Lung (tissue), 12 donors: ENCODE data around the gene SPOP. TPM values are rescaled to one million over a fixed set of nuclear protein-coding genes. Genes with fewer than 3 reads are reported as not detected.

Experiments used
- ATAC-seq: fragments of 200-7000 bp; cut with Tn5 transposase; one replicate; pipeline ENCODE4 v1.9.1; 2020; ENCODE audit warnings: moderate number of reproducible peaks; ENCODE audit not compliant: insufficient read depth, low FRiP score
- DNase-seq, 3 donors: peaks; one replicate each; pipeline ENCODE4 v3.0.0-alpha.2; 2013 to 2017
- H3K27ac ChIP-seq, 2 donors: one replicate each; pipeline ENCODE4 v1.5.1; 2013; ENCODE audit warnings: mild to moderate bottlenecking in 2 of 2, moderate library complexity in 2 of 2, control low read depth in 1 of 2, inconsistent platforms in 1 of 2, low read depth in 1 of 2, low read length in 1 of 2
- H3K27me3 ChIP-seq, 3 donors: one replicate each; pipeline ENCODE4 v1.5.1; 2013; ENCODE audit warnings: low read length in 2 of 3; ENCODE audit not compliant: control insufficient read depth in 3 of 3, insufficient read depth in 3 of 3
- H3K36me3 ChIP-seq, 4 donors: one replicate each; pipeline ENCODE4 v1.5.1; 2013; ENCODE audit warnings: low read length in 4 of 4, mild to moderate bottlenecking in 1 of 4, moderate library complexity in 1 of 4; ENCODE audit not compliant: control insufficient read depth in 4 of 4, insufficient read depth in 4 of 4
- H3K4me1 ChIP-seq, 5 donors: one replicate each; pipeline ENCODE4 v1.5.1; 2013; ENCODE audit warnings: low read length in 5 of 5, mild to moderate bottlenecking in 2 of 5, moderate library complexity in 1 of 5; ENCODE audit not compliant: control insufficient read depth in 5 of 5, insufficient read depth in 5 of 5
- H3K4me3 ChIP-seq: one replicate; pipeline ENCODE4 v1.5.1; 2013; ENCODE audit warnings: mild to moderate bottlenecking, control low read depth, moderate library complexity
- H3K9ac ChIP-seq, 2 donors: one replicate each; pipeline ENCODE4 v1.5.1; 2013; ENCODE audit warnings: low read length in 2 of 2, control low read depth in 1 of 2; ENCODE audit not compliant: insufficient read depth in 1 of 2
- H3K9me3 ChIP-seq, 4 donors: one replicate each; pipeline ENCODE4 v1.5.1; 2013; ENCODE audit warnings: low read length in 3 of 4, mild to moderate bottlenecking in 1 of 4, moderate library complexity in 1 of 4; ENCODE audit not compliant: control insufficient read depth in 4 of 4, insufficient read depth in 3 of 4
- WGBS, 2 donors: extraction: QIAGEN DNeasy Blood & Tissue Kit; methylation state at CpG; one replicate each; pipeline ENCODE4 v1.1.7; 2013; 5-methylcytosine and 5-hydroxymethylcytosine counted together
- polyA plus RNA-seq, 2 donors: library from polyadenylated mRNA; stranded (reverse); fragments of 200-250 nt; gene quantifications; one replicate each; pipeline ENCODE4 v1.2.1, GENCODE V29; 2013
- total RNA-seq, 2 donors: library from RNA; depleted of rRNA in 1 of 2; stranded (reverse); fragments of >200 nt in 1 of 2; gene quantifications; one replicate each; pipeline ENCODE4 v1.2.1, GENCODE V29; 2014 to 2021
- TF ChIP-seq, protein P1 (sequence below): IDR thresholded peaks from 2 replicates; pipeline ENCODE4 v1.5.1; 2012; ENCODE audit warnings: mild to moderate bottlenecking; ENCODE audit errors: control extremely low read depth, extremely low read depth
- donor health status: control.
- donor health status: control.
- donor health status: Bipolar disorder and iron deficiency.
- donor health status: healthy.
- donor health status: DM: yes; HTN: yes; CAD: no.

Gene SPOP
- total and polyA plus RNA-seq, 4 donors, result 28.7 to 98.0 (median 64.6) TPM

DNA sequence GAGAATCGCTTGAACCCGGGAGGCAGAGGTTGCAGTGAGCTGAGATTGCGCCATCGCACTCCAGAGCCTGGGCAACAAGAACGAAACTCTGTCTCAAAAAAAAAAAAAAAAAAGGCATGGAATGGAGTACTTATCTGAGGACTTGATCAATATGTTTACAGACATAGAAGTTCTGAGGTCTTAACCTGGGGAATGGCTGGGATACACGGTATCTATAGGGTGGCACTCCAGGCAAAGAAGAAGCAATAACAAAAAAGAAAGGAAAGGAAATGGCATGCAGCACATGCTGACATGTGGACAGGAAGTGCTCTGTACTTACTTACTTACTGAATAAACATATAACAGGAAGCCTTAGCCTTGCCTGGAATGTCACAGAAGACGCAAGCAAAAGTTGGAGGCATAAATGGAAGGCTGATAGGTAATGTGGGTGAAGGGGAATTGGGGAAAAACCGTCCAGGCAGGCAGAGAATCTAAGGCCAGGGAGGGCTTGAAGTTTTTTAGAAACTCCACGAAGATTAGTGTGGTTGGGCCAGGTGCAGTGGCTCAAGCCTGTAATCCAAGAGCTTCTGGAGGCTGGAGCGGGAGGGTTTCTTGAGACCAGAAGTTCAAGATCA lies 10.1 kb upstream of the SPOP start:
- 40 to 41% methylated on average over 10 of the region's 10 CpGs for WGBS, 2 donors
- H3K9ac ChIP-seq, result peak overlapping the region in 1 of 2 donors; percentile 47
- ATAC-seq (peak; percentile 36), DNase-seq (peak; percentile 30 to 72 (median 55))
- no peaks in the 10 kb centered on the region for H3K9me3 ChIP-seq
- peaks cover 0 to 12% (median 2%) of the 10 kb centered on the region in 3 donors for H3K27me3 ChIP-seq
- TF ChIP-seq, protein P1, sequence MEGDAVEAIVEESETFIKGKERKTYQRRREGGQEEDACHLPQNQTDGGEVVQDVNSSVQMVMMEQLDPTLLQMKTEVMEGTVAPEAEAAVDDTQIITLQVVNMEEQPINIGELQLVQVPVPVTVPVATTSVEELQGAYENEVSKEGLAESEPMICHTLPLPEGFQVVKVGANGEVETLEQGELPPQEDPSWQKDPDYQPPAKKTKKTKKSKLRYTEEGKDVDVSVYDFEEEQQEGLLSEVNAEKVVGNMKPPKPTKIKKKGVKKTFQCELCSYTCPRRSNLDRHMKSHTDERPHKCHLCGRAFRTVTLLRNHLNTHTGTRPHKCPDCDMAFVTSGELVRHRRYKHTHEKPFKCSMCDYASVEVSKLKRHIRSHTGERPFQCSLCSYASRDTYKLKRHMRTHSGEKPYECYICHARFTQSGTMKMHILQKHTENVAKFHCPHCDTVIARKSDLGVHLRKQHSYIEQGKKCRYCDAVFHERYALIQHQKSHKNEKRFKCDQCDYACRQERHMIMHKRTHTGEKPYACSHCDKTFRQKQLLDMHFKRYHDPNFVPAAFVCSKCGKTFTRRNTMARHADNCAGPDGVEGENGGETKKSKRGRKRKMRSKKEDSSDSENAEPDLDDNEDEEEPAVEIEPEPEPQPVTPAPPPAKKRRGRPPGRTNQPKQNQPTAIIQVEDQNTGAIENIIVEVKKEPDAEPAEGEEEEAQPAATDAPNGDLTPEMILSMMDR, result no peak
- H3K4me3 ChIP-seq, result no peak overlapping the region
- no peaks in the 10 kb centered on the region for H3K36me3 ChIP-seq
- peak overlapping the region; percentile 69 to 91 for H3K27ac ChIP-seq
- H3K4me1 ChIP-seq, result peaks cover 0 to 9% (median 5%) of the 10 kb centered on the region in 5 donors

DNA sequence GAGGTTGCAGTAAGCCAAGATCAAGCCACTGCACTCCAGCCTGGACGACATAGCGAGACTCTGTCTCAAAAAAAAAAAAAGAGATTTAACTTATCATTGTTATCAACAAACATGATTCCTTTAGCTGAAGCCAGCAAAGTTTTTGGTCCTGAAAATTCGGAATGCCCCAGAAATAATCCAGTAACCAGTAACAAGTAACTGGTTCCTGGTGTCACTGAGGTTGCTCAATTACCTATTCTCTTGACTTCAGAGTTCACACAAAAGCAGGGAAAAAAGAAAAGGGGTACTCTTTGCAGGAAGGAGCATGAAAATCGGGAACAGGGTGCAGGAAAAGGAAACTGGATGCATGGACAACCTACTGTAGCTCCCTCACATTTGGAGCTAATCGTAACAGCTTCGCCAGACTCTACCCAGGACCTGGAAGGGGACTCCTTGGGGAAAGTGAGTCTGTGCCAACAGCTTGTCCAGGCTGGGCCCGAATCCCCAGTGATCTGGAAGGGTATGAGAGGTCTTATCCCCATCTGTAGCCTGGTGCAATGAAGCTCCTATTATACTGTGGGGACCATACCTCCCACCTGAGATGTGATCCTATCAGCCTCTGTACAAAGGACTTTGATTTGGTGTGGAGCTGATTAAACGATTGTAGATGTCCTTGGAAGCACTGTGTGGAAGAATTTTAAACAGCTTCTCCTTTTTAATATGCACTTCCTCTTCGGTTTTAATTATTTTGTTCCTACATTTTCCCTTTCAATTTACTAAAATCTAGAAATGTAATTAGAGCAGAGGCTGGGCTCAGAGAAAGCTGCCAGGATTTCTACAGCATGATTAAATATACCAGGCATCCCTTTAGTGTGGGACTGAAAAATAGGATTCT lies 3.4 kb upstream of the SPOP start:
- Histone ChIP-seq H3K9ac (no peak overlapping the region), H3K27me3 (peaks cover 0 to 3% (median 0%) of the 10 kb centered on the region in 3 donors), H3K9me3 (no peaks in the 10 kb centered on the region), H3K4me1 (peaks cover 0 to 11% (median 4%) of the 10 kb centered on the region in 5 donors), H3K4me3 (no peak overlapping the region), H3K27ac (no peak overlapping the region), H3K36me3 (no peaks in the 10 kb centered on the region)
- WGBS, 2 donors, result 74% methylated on average over 9 of the region's 9 CpGs
- no peak for DNase-seq
- ATAC-seq, result no peak
- TF ChIP-seq, protein P1, result no peak

DNA sequence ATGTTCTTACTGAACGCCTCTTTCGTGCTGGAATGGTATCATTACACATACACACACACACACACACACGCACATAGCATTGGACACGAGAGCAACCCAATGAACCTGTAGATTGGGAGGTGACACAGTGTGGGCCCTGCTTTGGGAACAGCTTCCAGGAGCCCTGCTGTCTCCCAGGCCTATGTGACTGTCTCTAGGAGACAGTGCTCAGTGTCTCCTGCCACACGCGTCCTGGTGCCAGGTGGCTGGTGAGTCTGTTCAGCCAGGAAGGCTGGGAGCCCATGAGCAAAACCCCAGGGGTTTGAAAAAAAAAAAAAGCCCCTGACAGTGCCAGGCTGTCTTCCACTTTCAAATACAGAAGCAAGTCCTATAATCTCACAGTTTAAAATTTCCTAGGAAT lies 2.4 kb upstream of the SPOP start:
- H3K4me1 ChIP-seq, result peaks cover 0 to 17% (median 11%) of the 10 kb centered on the region in 5 donors
- no peak overlapping the region for H3K9ac ChIP-seq
- DNase-seq, result peak in 1 of 3 donors; percentile 10
- peaks cover 0 to 2% (median 0%) of the 10 kb centered on the region in 4 donors for H3K36me3 ChIP-seq
- no peak for ATAC-seq
- H3K9me3 ChIP-seq, result no peaks in the 10 kb centered on the region
- H3K27me3 ChIP-seq, result peaks cover 0 to 3% (median 0%) of the 10 kb centered on the region in 3 donors
- H3K4me3 ChIP-seq, result no peak overlapping the region
- H3K27ac ChIP-seq, result no peak overlapping the region
- TF ChIP-seq, protein P1, result no peak
- 78 to 79% methylated on average over 6 of the region's 6 CpGs for WGBS, 2 donors
